Activated effector memory CD4-positive, alpha-beta T cell treated with Interleukin-2 at 50 U/mL for 16 hours (primary cell): Measurements from ENCODE around the gene CUX1.
"Not testable (repeated sequence)": the region's sequence is repeated elsewhere in the genome, so short reads cannot be mapped to it uniquely, and the experiment has no call there.

Source experiments
- DNase-seq: peaks from one replicate; pipeline ENCODE4 v3.0.0-alpha.2; 2020

Gene CUX1

DNA sequence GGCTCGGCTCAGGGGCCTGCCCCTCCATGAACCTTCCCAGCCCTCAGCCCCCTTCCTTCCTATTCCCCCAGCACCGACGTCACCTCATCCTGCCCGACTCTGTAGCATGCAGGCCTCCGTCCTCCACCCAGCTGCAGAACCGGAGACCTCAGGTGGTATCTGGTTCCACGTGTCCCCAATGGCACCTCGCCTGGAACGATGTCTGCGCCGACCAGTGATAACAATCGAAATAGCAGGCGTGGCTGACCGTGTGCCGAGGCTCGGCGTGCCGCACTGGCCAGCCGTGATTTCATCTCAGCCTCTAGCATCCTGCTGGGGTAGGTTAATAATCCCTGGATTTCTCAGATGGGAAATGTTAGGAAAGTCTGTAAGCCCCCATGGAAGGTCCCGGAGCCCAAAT, 171.7 kb downstream of the CUX1 start:
- DNase-seq: no peak

DNA sequence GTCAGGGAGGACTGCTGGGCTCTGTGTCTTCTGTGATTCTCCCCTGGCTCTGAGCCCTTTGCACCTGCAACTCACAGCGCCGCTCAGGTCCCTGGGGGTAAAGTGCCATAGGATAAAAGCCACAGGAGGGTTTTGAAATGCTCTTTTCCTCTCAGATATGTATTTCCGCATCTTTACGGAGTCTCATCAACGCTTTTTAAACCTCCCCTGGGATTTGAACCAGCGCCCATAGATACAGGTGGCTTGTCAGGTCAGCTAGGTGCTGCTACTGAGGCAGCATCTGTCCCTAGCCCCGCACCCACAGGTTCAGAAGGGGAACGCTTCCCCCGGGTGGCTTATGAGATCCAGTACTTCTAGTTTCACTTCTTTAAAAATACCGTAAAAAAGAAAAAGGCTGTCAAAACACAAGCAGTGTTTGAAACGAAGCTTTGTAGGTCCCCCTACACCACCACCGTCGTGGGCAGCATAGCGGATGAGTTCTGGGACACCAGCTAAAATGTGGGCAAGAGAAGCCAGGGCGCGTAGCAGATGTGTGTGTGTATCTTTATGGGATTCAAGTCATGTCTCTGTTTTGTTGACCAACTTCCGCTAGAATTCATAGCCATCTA, 173.5 kb downstream of the CUX1 start:
- no peak for DNase-seq

DNA sequence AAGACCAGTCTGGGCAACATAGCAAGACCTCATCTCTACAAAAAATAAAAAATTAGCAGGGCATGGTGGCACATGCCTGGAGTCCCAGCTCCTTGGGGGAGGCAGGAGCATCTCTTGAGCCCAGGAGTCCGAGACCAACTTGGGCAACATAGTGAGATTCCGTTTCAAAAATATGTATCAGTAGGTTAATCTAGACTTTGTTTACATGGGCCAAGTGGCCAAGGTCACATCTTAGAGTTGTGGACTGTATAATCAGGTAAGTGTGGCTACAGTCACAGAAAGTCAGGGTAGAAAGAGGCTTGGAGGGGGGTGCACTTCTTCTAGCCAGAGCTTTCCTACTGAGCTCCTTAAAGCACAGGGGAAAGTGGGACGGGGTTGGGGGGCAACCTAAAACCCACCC, 174.4 kb downstream of the CUX1 start:
- DNase-seq: no peak

GRCh38 chr7:101993311-101993710, 175.9 kb downstream of the CUX1 start:
- DNase-seq: no peak

- no peak for DNase-seq
Measured at GRCh38 chr7:101995121-101995520, 177.7 kb downstream of the CUX1 start.

- no peak for DNase-seq
Measured at GRCh38 chr7:101996131-101996691, 178.8 kb downstream of the CUX1 start.

- no peak for DNase-seq
Measured at GRCh38 chr7:101996876-101997275, 179.4 kb downstream of the CUX1 start.

DNA sequence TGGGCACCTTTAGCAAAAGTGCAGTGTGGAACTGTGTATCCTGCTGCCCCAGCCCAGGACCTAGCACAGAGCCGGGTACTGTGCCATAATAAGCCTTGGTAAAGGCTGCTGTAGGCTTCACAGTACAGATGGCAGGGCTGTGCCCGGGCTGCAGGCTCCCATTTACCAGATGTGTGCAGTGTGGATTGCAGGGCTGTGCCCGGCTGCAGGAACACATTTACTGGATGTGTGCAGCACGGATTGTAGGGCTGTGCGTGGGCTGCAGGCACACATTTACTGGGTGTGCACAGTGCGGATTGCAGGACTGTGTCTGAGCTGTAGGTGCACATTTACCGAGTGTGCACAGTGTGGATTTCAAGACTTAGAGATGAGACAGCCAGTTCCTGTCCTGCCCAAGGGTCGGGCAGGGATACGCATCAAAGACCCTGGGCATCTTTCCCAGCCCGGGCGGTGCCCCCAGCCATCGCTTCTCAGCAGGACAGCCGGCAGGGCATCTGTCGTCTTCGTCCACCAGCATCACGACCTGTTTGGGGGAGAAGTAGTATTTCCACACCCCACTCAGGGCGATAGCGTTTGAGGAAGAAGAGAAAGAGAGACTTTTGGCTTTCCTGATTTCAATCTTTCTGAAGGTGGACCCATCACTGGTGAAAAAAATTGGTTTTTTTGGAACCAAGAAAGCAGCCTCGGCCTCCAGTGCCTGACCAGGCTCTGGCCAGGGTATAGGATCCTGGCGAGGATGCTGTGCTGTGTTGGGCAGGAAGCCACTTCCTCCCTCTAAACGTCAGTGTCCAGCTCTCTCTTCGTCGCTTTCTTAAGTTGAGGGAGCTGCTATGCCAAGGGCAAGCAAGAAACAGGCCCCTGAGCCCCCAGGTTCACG, 180.8 kb downstream of the CUX1 start:
- no peak for DNase-seq

- no peak for DNase-seq
Measured at GRCh38 chr7:101998906-101999240, 181.4 kb downstream of the CUX1 start.

DNA sequence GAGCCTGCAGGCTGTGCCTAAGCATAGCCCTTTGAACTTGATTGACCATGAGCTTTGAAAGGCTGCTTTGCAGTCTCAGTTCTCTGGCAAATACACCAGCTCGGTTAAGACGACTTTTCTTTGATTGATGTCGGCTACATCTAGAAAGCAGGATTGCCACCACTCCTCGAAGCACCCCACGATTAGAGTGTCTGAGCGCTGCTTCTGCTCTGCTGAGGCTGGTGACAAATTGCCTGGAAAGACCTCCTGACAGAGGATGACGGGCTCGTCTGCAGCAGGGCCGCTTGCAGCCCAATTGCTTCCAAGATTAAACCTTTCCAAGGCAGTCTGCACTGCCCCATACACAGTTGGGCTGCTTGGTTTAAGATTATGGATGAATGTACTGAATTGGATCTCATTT, 182.0 kb downstream of the CUX1 start:
- DNase-seq: no peak

GRCh38 chr7:102000123-102000522, 182.7 kb downstream of the CUX1 start:
- no peak for DNase-seq

- DNase-seq: no peak
Measured at GRCh38 chr7:102004229-102004628, 186.8 kb downstream of the CUX1 start.

DNA sequence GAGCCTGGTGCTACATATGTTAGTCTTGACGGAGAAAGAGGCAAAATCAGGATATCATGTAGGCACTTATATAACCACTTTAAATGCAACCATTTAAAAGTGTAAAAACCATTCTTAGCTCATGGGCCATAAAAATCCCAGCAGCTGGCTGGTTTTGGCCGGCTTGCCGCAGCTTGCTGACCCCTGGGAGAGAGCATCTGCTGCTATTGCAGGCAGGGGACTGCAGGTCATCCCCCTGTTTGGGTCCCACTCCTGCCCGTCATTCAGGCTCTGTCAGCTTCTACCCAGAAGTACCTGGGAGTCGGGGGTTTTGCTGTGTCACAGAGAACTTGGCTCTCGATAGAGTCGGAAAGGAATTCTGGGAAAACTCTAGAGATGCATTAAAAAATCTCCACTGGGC, 187.4 kb downstream of the CUX1 start:
- DNase-seq: no peak

GRCh38 chr7:102005933-102006480, 188.6 kb downstream of the CUX1 start:
- DNase-seq: no peak

DNA sequence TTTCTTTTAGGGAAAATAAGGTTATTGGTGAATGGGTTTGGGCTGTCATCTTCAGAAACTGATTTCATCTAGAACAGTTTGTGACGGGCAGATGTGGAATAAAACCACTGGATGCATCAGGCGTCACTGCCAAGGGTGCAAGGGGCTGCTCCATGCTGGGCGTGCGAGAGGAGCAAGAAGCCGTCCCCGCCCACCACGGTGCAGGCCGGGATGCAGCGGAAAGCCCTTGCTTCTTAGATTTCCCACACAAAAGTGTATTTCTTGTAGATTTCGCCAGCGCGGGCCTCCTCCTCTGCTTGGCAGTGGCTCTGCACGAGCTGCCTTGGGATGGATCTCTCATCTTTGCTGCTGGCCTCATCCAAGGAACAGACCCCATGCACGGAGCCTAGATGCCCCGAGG, 189.3 kb downstream of the CUX1 start:
- DNase-seq: no peak

GRCh38 chr7:102008535-102009262, 191.3 kb downstream of the CUX1 start:
- no peak for DNase-seq

GRCh38 chr7:102009628-102010027, 192.2 kb downstream of the CUX1 start:
- no peak for DNase-seq

- DNase-seq: not testable (repeated sequence)
Measured at GRCh38 chr7:102012112-102012830, 194.8 kb downstream of the CUX1 start.

DNA sequence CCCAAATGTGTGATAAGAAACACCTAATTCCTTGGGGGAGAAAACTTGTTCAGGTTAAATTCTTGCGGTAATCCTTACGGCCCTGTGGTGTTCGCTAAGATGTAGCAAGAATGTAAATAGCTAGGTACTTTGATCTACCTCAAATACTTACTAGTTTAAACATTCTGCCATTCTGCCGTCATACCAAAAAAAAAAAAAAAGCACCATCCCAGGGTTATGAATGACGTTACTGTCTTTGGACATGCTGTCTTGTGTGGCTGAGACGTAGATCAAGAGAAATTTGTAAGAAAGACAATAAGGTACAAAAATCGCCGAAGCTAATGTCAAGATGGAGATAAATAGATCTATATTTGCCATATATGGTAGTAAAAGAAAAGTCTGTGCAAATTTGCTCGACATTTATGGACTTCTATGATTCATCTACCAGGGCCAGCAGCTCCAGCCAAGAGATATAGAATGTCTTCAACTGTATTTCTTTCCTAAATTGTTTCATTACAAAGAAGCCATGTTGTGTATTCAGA, 195.6 kb downstream of the CUX1 start:
- DNase-seq: no peak

DNA sequence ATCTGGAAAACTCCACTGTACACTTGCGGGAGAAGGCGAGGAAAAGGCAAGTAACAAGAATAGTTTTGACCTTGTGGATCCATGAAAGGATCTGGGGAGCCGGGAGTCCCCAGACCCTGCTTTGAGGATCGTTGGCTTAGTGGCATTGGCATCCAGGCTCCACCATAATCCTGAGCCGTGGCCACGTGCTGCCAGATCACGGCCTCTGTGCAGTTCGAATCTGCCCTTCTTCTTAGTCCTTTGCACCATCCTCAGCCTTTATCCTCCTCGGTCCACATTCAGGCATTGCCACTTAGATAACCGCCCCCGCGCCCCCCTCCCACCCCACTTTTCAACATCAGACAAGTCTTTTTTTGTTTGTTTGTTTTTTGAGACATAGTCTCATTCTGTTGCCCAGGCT, 201.4 kb downstream of the CUX1 start:
- no peak for DNase-seq

DNA sequence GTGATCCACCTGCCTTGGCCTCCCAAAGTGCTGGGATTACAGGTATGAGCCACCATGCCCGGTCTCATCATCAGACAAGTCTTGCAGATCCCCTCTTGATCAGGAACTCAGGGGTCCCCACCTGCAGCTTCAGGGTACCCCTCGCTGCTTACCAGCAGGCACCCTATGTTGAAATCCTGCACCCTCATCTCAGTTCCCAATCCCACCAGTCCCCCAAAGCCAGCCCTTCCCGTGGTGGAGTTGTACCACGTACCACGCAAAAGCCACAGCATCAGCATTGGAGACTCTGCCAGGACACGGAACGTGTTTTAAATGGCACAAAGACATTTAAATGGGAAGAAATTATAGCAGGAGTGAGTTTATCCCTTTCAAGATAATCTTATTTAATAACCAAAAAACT, 202.0 kb downstream of the CUX1 start:
- no peak for DNase-seq

DNA sequence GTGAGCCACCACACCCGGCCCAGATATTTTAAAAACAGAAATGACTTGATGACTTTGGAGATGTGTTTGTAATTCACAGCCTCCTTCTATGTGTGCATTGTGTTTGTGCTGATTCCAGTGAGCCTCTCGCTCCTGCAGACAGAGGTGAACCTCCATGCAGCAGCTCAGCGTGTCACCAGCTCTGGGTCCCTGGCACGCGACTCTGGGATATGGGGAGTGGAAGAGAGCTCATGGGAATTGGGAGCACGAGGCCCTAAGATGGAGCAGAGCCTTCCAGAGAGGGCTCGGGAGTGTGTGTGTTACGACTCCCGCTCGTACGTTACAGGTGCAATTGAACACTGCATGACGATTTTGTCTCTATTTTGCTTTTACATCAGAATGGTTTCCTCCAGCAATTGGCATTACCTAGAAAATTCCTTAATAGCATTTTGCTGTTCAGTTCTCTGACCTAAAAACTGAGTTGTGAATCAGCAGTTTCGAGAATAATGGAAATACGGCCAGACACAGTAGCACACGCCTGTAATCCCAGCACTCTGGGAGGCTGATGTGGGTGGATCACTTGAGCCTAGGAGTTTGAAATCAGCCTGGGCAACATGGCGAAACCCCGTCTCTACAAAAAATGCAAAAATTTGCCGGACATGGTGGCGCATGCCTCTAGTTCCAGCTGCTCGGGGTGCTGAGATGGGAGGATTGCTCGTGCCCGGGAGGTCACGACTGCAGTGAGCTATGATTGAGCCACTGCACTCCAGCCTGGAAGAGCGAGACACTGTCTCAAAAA, 204.6 kb downstream of the CUX1 start:
- no peak for DNase-seq
